CD14-positive monocyte (primary cell): Measurements from ENCODE around the gene ZNF195. TPM values are rescaled to one million over a fixed set of nuclear protein-coding genes. Genes with fewer than 3 reads are reported as not detected.
"Not testable (repeated sequence)": the region's sequence is repeated elsewhere in the genome, so short reads cannot be mapped to it uniquely, and the experiment has no call there.

Experiments used
- DNase-seq, 3 donors: peaks; one replicate each; pipeline ENCODE4 v3.0.0-alpha.2; 2011 to 2022
- H2AFZ ChIP-seq: 2 replicates; pipeline ENCODE4 v1.6.0; 2012; ENCODE audit warnings: mild to moderate bottlenecking, low read depth, low read length, inconsistent platforms; ENCODE audit not compliant: insufficient read depth, poor library complexity, severe bottlenecking
- H3K27ac ChIP-seq, 2 donors: 1 replicate in 1 of 2; 2 replicates in 1 of 2; pipeline ENCODE4 v1.5.1; 2012 to 2013; ENCODE audit warnings: low read length in 2 of 2, control low read depth in 1 of 2, inconsistent platforms in 1 of 2, low read depth in 1 of 2, mild to moderate bottlenecking in 1 of 2
- H3K27me3 ChIP-seq, 2 donors: one replicate each; pipeline versions ENCODE4 v1.6.0 to v1.6.1; 2011 to 2013; ENCODE audit warnings: low read length in 2 of 2; ENCODE audit not compliant: control insufficient read depth in 2 of 2, insufficient read depth in 2 of 2
- H3K36me3 ChIP-seq, 2 donors: replicated peaks in 1 of 2; 1 replicate in 1 of 2; 2 replicates in 1 of 2; pipeline versions ENCODE4 v1.5.1 to v1.6.1; 2012 to 2013; ENCODE audit warnings: low read length in 2 of 2, control low read depth in 1 of 2, inconsistent platforms in 1 of 2, mild to moderate bottlenecking in 1 of 2; ENCODE audit not compliant: insufficient read depth in 2 of 2, control insufficient read depth in 1 of 2
- H3K4me1 ChIP-seq, 2 donors: 1 replicate in 1 of 2; 2 replicates in 1 of 2; pipeline versions ENCODE4 v1.5.1 to v1.6.1; 2012 to 2013; ENCODE audit warnings: low read length in 2 of 2, control low read depth in 1 of 2, inconsistent platforms in 1 of 2, mild to moderate bottlenecking in 1 of 2, moderate library complexity in 1 of 2; ENCODE audit not compliant: insufficient read depth in 2 of 2, control insufficient read depth in 1 of 2
- H3K4me2 ChIP-seq: replicated peaks from 2 replicates; pipeline ENCODE3; 2012; ENCODE audit warnings: low read length, moderate library complexity, mild to moderate bottlenecking; ENCODE audit not compliant: poor library complexity, severe bottlenecking; ENCODE audit errors: extremely low read depth
- H3K4me3 ChIP-seq, 3 experiments: fragments of 200-600 bp in 1 of 3; sonication (generic) in 1 of 3; replicated peaks in 1 of 3; 1 replicate in 2 of 3; 2 replicates in 1 of 3; pipeline ENCODE4 v1.5.1; 2011 to 2013; ENCODE audit warnings: low read length in 3 of 3, mild to moderate bottlenecking in 3 of 3, control low read depth in 2 of 3, low read depth in 2 of 3, inconsistent platforms in 1 of 3, moderate library complexity in 1 of 3
- H3K79me2 ChIP-seq: 2 replicates; pipeline ENCODE4 v1.6.0; 2012; ENCODE audit warnings: mild to moderate bottlenecking, control low read depth, inconsistent platforms, low read length, moderate library complexity; ENCODE audit not compliant: insufficient read depth
- H3K9ac ChIP-seq: 2 replicates; pipeline ENCODE4 v1.6.0; 2017; ENCODE audit warnings: low read length, mild to moderate bottlenecking; ENCODE audit not compliant: insufficient read depth, poor library complexity, severe bottlenecking
- H3K9me3 ChIP-seq, 2 donors: replicated peaks in 1 of 2; 1 replicate in 1 of 2; 2 replicates in 1 of 2; pipeline versions ENCODE4 v1.5.1 to v1.6.1; 2012 to 2013; ENCODE audit warnings: low read length in 2 of 2, control low read depth in 1 of 2; ENCODE audit not compliant: control insufficient read depth in 1 of 2, insufficient read depth in 1 of 2
- H4K20me1 ChIP-seq: 2 replicates; pipeline ENCODE4 v1.6.0; 2012; ENCODE audit warnings: mild to moderate bottlenecking, low read length, control low read depth, moderate library complexity; ENCODE audit not compliant: insufficient read depth
- H3K27ac Mint-ChIP-seq, 7 donors: one replicate each; pipeline ENCODE4 v1.8.0; 2020; ENCODE audit warnings: mild to moderate bottlenecking in 7 of 7, mixed read lengths in 7 of 7, moderate library complexity in 6 of 7, inconsistent platforms in 2 of 7
- H3K27me3 Mint-ChIP-seq, 3 donors: one replicate each; pipeline ENCODE4 v1.8.0; 2021 to 2022; ENCODE audit warnings: low read depth in 3 of 3, mild to moderate bottlenecking in 3 of 3, mixed read lengths in 3 of 3, moderate library complexity in 3 of 3, inconsistent platforms in 1 of 3
- H3K36me3 Mint-ChIP-seq, 2 donors: one replicate each; pipeline ENCODE4 v1.8.0; 2020; ENCODE audit warnings: mixed read lengths in 2 of 2, inconsistent platforms in 1 of 2, mild to moderate bottlenecking in 1 of 2
- H3K4me1 Mint-ChIP-seq: one replicate; pipeline ENCODE4 v1.8.0; 2020; ENCODE audit warnings: mild to moderate bottlenecking, mixed read lengths
- H3K4me3 Mint-ChIP-seq, 2 donors: one replicate each; pipeline ENCODE4 v1.8.0; 2020; ENCODE audit warnings: mild to moderate bottlenecking in 2 of 2, mixed read lengths in 2 of 2, moderate library complexity in 1 of 2
- H3K9me3 Mint-ChIP-seq, 7 donors: one replicate each; pipeline ENCODE4 v1.8.0; 2020 to 2022; ENCODE audit warnings: mixed read lengths in 7 of 7, mild to moderate bottlenecking in 6 of 7, moderate library complexity in 6 of 7, inconsistent platforms in 2 of 7
- WGBS: methylation state at CpG from one replicate; pipeline ENCODE4 v1.1.5; 2013; ENCODE audit warnings: missing lambda C conversion rate; ENCODE audit not compliant: insufficient coverage; 5-methylcytosine and 5-hydroxymethylcytosine counted together
- intact Hi-C, 2 donors: fragments of 100-400 bp; cut with micrococcal nuclease; formaldehyde crosslinking; loops; one replicate each; pipeline versions ENCODE4 v1.15.0 to v1.15.1; 2023
- polyA plus RNA-seq, 3 donors: library from polyadenylated mRNA; depleted of rRNA in 1 of 3; unstranded in 2 of 3; stranded (reverse) in 1 of 3; fragments of 300-500 nt in 2 of 3; fragments of >200 nt in 1 of 3; fragmentation: Illumina TruSeq in 2 of 3; gene quantifications; 1 replicate in 2 of 3; 2 replicates in 1 of 3; pipeline ENCODE4 v1.2.3, GENCODE V29; 2012 to 2021
- TF ChIP-seq, protein P1 (sequence below): fragments of 200-600 bp; IDR thresholded peaks from one replicate; pipeline ENCODE4 v1.8.0; 2022; ENCODE audit warnings: antibody characterized with exemption, mild to moderate bottlenecking

ZNF195 gene
- polyA plus RNA-seq, 3 donors, result 10.7 to 24.7 (median 13.5) TPM

DNA sequence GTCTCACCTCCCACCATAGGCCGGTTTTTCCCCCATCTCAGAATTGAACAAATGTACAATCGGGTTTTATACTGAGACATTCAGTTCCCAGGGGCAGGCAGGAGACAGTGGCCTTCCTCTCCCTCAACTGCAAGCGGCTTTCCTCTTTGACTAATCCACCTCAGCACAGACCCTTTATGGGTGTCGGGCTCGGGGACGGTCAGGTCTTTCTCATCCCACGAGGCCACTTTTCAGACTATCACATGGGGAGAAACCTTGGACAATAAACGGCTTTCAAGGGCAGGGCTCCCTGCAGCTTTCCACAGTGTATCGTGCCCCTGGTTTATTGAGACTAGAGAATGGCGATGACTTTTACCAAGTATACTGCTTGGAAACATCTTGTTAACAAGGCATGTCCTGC, 16.0 kb upstream of the ZNF195 start:
- intact Hi-C loops, H3K79me2 ChIP-seq, H3K4me2 ChIP-seq, H3K4me3 ChIP-seq, H3K9ac ChIP-seq, H3K4me3 Mint-ChIP-seq, H3K27me3 ChIP-seq, H2AFZ ChIP-seq, DNase-seq, H4K20me1 ChIP-seq, H3K4me1 Mint-ChIP-seq, H3K27ac Mint-ChIP-seq, H3K36me3 Mint-ChIP-seq, H3K27ac ChIP-seq, H3K4me1 ChIP-seq, H3K9me3 ChIP-seq, H3K36me3 ChIP-seq: not testable (repeated sequence)
- peaks cover 2 to 22% (median 14%) of the 10 kb centered on the region in 7 donors for H3K9me3 Mint-ChIP-seq
- 83% methylated on average over 3 of the region's 10 CpGs for WGBS
- peaks cover 10 to 11% (median 11%) of the 10 kb centered on the region in 3 donors for H3K27me3 Mint-ChIP-seq

GRCh38 chr11:3393450-3393849, 14.5 kb upstream of the ZNF195 start:
- H3K27ac ChIP-seq, H3K27me3 ChIP-seq, H3K4me1 Mint-ChIP-seq, H2AFZ ChIP-seq, H3K36me3 Mint-ChIP-seq, intact Hi-C loops, H3K9me3 ChIP-seq, DNase-seq, H3K4me1 ChIP-seq, H3K36me3 ChIP-seq, H4K20me1 ChIP-seq, H3K4me3 ChIP-seq, H3K9ac ChIP-seq, H3K79me2 ChIP-seq, H3K4me2 ChIP-seq: not testable (repeated sequence)
- 71% methylated on average over 4 of the region's 13 CpGs for WGBS
- Mint-ChIP-seq H3K27me3 (peaks cover 10 to 11% (median 11%) of the 10 kb centered on the region in 3 donors), H3K4me3 (peak overlapping the region in 1 of 2 donors; percentile 13), H3K9me3 (peaks cover 2 to 24% (median 15%) of the 10 kb centered on the region in 7 donors), H3K27ac (peak overlapping the region in 1 of 7 donors; percentile 34)

DNA sequence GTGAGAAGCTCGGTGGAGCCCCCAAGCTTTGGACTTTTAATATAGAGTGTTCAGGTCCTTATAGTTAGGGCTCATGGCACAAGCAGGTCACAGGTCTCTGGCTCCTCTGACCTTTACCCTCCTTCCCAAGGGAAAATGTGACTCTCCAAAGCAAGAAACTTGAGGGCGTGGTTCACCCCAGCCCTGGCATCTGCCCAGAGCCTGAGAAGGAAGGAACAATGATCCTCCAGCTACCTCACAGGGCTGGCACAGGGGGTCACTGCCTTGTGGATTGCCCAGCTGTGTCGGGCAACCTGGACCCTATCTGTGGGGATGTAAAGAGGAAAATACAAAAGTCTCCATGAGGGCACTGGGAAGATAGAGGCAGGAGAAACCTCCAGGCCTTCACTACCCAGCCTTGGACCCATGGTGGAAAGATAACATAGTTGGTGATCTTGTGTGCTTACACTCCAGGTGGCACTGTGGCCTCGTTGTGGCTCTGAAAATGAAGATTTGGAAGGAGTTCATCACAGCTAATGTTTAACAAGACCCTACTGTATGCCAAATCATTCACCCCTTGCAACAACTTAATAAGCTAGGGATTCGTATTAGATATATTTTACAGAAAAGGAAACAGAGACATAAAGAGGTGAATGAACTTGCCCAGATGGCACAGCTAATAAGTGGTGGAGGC, 3.8 kb upstream of the ZNF195 start:
- H3K4me1 ChIP-seq, result peaks cover 8 to 10% of the 10 kb centered on the region in 2 donors
- no peak overlapping the region for H3K4me3 ChIP-seq
- no peaks in the 10 kb centered on the region for H3K27me3 ChIP-seq
- peaks cover 19 to 39% (median 24%) of the 10 kb centered on the region in 7 donors for H3K9me3 Mint-ChIP-seq
- no peaks in the 10 kb centered on the region for H3K36me3 Mint-ChIP-seq
- H3K4me2 ChIP-seq, result no peak overlapping the region
- H3K9me3 ChIP-seq, result peaks cover 17 to 20% of the 10 kb centered on the region in 2 donors
- H3K4me3 Mint-ChIP-seq, result no peak overlapping the region
- H2AFZ ChIP-seq, result no peak overlapping the region
- no peak overlapping the region for H3K9ac ChIP-seq
- H3K27ac ChIP-seq, result no peak overlapping the region
- H3K79me2 ChIP-seq, result peaks cover 10% of the 10 kb centered on the region
- H3K27ac Mint-ChIP-seq, result no peak overlapping the region
- peaks cover 0 to 7% (median 4%) of the 10 kb centered on the region in 3 donors for H3K27me3 Mint-ChIP-seq
- TF ChIP-seq, protein P1, sequence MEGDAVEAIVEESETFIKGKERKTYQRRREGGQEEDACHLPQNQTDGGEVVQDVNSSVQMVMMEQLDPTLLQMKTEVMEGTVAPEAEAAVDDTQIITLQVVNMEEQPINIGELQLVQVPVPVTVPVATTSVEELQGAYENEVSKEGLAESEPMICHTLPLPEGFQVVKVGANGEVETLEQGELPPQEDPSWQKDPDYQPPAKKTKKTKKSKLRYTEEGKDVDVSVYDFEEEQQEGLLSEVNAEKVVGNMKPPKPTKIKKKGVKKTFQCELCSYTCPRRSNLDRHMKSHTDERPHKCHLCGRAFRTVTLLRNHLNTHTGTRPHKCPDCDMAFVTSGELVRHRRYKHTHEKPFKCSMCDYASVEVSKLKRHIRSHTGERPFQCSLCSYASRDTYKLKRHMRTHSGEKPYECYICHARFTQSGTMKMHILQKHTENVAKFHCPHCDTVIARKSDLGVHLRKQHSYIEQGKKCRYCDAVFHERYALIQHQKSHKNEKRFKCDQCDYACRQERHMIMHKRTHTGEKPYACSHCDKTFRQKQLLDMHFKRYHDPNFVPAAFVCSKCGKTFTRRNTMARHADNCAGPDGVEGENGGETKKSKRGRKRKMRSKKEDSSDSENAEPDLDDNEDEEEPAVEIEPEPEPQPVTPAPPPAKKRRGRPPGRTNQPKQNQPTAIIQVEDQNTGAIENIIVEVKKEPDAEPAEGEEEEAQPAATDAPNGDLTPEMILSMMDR, result no peak
- H4K20me1 ChIP-seq, result no peaks in the 10 kb centered on the region
- WGBS, result 83% methylated on average over 1 of the region's 5 CpGs
- H3K36me3 ChIP-seq, result no peaks in the 10 kb centered on the region
- peaks cover 10% of the 10 kb centered on the region for H3K4me1 Mint-ChIP-seq
- intact Hi-C loops, result no loop called here
- no peak for DNase-seq
